Caco-2 (cell line): ENCODE measurements around the gene KRTAP27-1. TPM values are rescaled to one million over a fixed set of nuclear protein-coding genes. Genes with fewer than 3 reads are reported as not detected.

Experiments used
- BruUV-seq: library from RNA; stranded (reverse); fragments of 400-500 nt; replicated peaks from 2 replicates; lab custom pipeline; 2021; lab: Mats Ljungman, UMichigan
- CTCF ChIA-PET: fragments of 300-600 bp; sonication (Branson Sonifier 250); formaldehyde crosslinking; loops from one replicate; lab custom pipeline; 2022; ENCODE audit warnings: antibody characterized with exemption; lab: Charles Lee
- POLR2A ChIA-PET: fragments of 300-600 bp; sonication (Branson Sonifier 250); formaldehyde crosslinking; loops from one replicate; lab custom pipeline; 2022; ENCODE audit warnings: antibody characterized with exemption; lab: Charles Lee
- DNase-seq, 2 experiments: peaks; one replicate each; pipeline versions ENCODE4 v3.0.0 to v3.0.0-alpha.2; 2020 to 2022
- H3K27me3 ChIP-seq: replicated peaks from 2 replicates; pipeline ENCODE4 v1.6.0; 2011; ENCODE audit warnings: low read length; ENCODE audit not compliant: control insufficient read depth, insufficient read depth
- H3K36me3 ChIP-seq: 2 replicates; pipeline ENCODE4 v1.5.1; 2011; ENCODE audit warnings: low read length; ENCODE audit not compliant: control insufficient read depth, insufficient read depth
- H3K4me1 ChIP-seq: fragments of 250-450 bp; sonication (Bioruptor Pico); 2 replicates; pipeline ENCODE4 v1.5.1; 2020; ENCODE audit warnings: mild to moderate bottlenecking
- H3K4me3 ChIP-seq: 2 replicates; pipeline ENCODE4 v1.5.1; 2011; ENCODE audit warnings: low read depth, mild to moderate bottlenecking, control low read depth, low read length
- H3K9me3 ChIP-seq: fragments of 250-450 bp; sonication (Bioruptor Pico); 2 replicates; pipeline ENCODE4 v1.5.1; 2020; ENCODE audit warnings: mild to moderate bottlenecking, moderate library complexity
- H3K27ac Mint-ChIP-seq: one replicate; pipeline ENCODE4 v1.8.0; 2022; ENCODE audit warnings: mixed read lengths; ENCODE audit not compliant: unreplicated experiment
- H3K27me3 Mint-ChIP-seq: one replicate; pipeline ENCODE4 v1.8.0; 2022; ENCODE audit warnings: mixed read lengths; ENCODE audit not compliant: insufficient read depth, unreplicated experiment
- H3K36me3 Mint-ChIP-seq: one replicate; pipeline ENCODE4 v1.8.0; 2022; ENCODE audit warnings: mild to moderate bottlenecking, mixed read lengths; ENCODE audit not compliant: insufficient read depth, unreplicated experiment
- H3K4me1 Mint-ChIP-seq: one replicate; pipeline ENCODE4 v1.8.0; 2022; ENCODE audit warnings: low read depth, mixed read lengths; ENCODE audit not compliant: unreplicated experiment
- H3K4me3 Mint-ChIP-seq: one replicate; pipeline ENCODE4 v1.8.0; 2022; ENCODE audit warnings: mild to moderate bottlenecking, moderate library complexity, mixed read lengths; ENCODE audit not compliant: unreplicated experiment
- H3K9me3 Mint-ChIP-seq: one replicate; pipeline ENCODE4 v1.8.0; 2022; ENCODE audit warnings: mixed read lengths; ENCODE audit not compliant: unreplicated experiment
- CTCF ChIP-seq, 2 experiments: fragments of 200-600 bp in 1 of 2; IDR thresholded peaks; 1 replicate in 1 of 2; 2 replicates in 1 of 2; pipeline versions ENCODE4 v1.5.1 to v1.8.0; 2011 to 2022; ENCODE audit warnings: antibody characterized with exemption in 1 of 2, control low read depth in 1 of 2, inconsistent platforms in 1 of 2, low read depth in 1 of 2, low read length in 1 of 2, mild to moderate bottlenecking in 1 of 2, moderate library complexity in 1 of 2; ENCODE audit not compliant: insufficient read depth in 1 of 2, severe bottlenecking in 1 of 2, unreplicated experiment in 1 of 2
- intact Hi-C: fragments of 100-400 bp; cut with micrococcal nuclease; formaldehyde crosslinking; loops from one replicate; pipeline ENCODE4 v1.10.0; 2022; ENCODE audit not compliant: unreplicated experiment
- total RNA-seq: library from RNA; stranded (reverse); gene quantifications from 2 replicates; pipeline ENCODE4 v1.2.3, GENCODE V29; 2022

KRTAP27-1 gene
- total RNA-seq, 1 experiment from 2014 or later: not detected

GRCh38 chr21:30340714-30341573 is 3.5 kb upstream of the KRTAP27-1 start:
- no TSS peak for BruUV-seq
- H3K36me3 Mint-ChIP-seq: no peaks in the 10 kb centered on the region
- ChIA-PET POLR2A (no interaction called here), CTCF (interaction anchor here (0.9 to 1.5 kb wide), 2 partner anchors 9 to 68 kb away, joined by 4 read pairs; no protein-coding TSS in a partner anchor)
- DNase-seq: peak; percentile 43 to 48
- H3K27me3 Mint-ChIP-seq: peaks cover 3% of the 10 kb centered on the region
- Histone ChIP-seq H3K4me3 (no peak overlapping the region), H3K27me3 (no peaks in the 10 kb centered on the region), H3K36me3 (no peaks in the 10 kb centered on the region), H3K4me1 (no peaks in the 10 kb centered on the region), H3K9me3 (no peaks in the 10 kb centered on the region)
- H3K9me3 Mint-ChIP-seq: no peaks in the 10 kb centered on the region
- TF ChIP-seq CTCF (IDR thresholded peaks at IDR 0.05; ENCODE audit: insufficient read depth in 1 of 2, low read depth in 1 of 2, low read length in 1 of 2, severe bottlenecking in 1 of 2, unreplicated experiment in 1 of 2): peak; percentile 79 to 86
- no peak overlapping the region for H3K4me3 Mint-ChIP-seq
- no peaks in the 10 kb centered on the region for H3K4me1 Mint-ChIP-seq
- intact Hi-C loops: loop anchor here (1.0 kb wide), 4 partner anchors 68 to 745 kb away; no protein-coding TSS in a partner anchor
- H3K27ac Mint-ChIP-seq: no peak overlapping the region

- no peak overlapping the region for H3K27ac Mint-ChIP-seq
- BruUV-seq: no TSS peak
- DNase-seq: no peak
- Histone ChIP-seq H3K9me3 (no peaks in the 10 kb centered on the region), H3K4me3 (no peak overlapping the region), H3K27me3 (no peaks in the 10 kb centered on the region), H3K36me3 (no peaks in the 10 kb centered on the region), H3K4me1 (no peaks in the 10 kb centered on the region)
- H3K4me3 Mint-ChIP-seq: no peak overlapping the region
- CTCF ChIA-PET: interaction anchor here (0.6 kb wide), 1 partner anchor 95 kb away, joined by 3 read pairs; no protein-coding TSS in a partner anchor
- intact Hi-C loops: no loop called here
- POLR2A ChIA-PET: no interaction called here
- peaks cover 3% of the 10 kb centered on the region for H3K27me3 Mint-ChIP-seq
- H3K36me3 Mint-ChIP-seq: no peaks in the 10 kb centered on the region
- no peak for TF ChIP-seq CTCF (IDR thresholded peaks at IDR 0.05; ENCODE audit: insufficient read depth in 1 of 2, low read depth in 1 of 2, low read length in 1 of 2, severe bottlenecking in 1 of 2, unreplicated experiment in 1 of 2)
- H3K9me3 Mint-ChIP-seq: no peaks in the 10 kb centered on the region
- H3K4me1 Mint-ChIP-seq: no peaks in the 10 kb centered on the region
Observed at GRCh38 chr21:30338717-30339116, 1.2 kb upstream of the KRTAP27-1 start.

GRCh38 chr21:30337772-30338171 is 278 bp upstream of the KRTAP27-1 start:
- H3K27me3 Mint-ChIP-seq: peaks cover 3% of the 10 kb centered on the region
- H3K9me3 Mint-ChIP-seq: no peaks in the 10 kb centered on the region
- intact Hi-C loops: no loop called here
- H3K4me1 Mint-ChIP-seq: no peaks in the 10 kb centered on the region
- Histone ChIP-seq H3K4me3 (no peak overlapping the region), H3K27me3 (no peaks in the 10 kb centered on the region), H3K4me1 (no peaks in the 10 kb centered on the region), H3K9me3 (no peaks in the 10 kb centered on the region), H3K36me3 (no peaks in the 10 kb centered on the region)
- no TSS peak for BruUV-seq
- H3K4me3 Mint-ChIP-seq: no peak overlapping the region
- no peak for DNase-seq
- CTCF ChIA-PET: interaction anchor here (0.7 kb wide), 1 partner anchor 111 kb away, joined by 3 read pairs; no protein-coding TSS in a partner anchor
- POLR2A ChIA-PET: no interaction called here
- no peak overlapping the region for H3K27ac Mint-ChIP-seq
- no peaks in the 10 kb centered on the region for H3K36me3 Mint-ChIP-seq
- no peak for TF ChIP-seq CTCF (IDR thresholded peaks at IDR 0.05; ENCODE audit: insufficient read depth in 1 of 2, low read depth in 1 of 2, low read length in 1 of 2, severe bottlenecking in 1 of 2, unreplicated experiment in 1 of 2)
